HG02884 (cell line): ENCODE data around the gene DMGDH.
"Not testable (repeated sequence)": the region's sequence is repeated elsewhere in the genome, so short reads cannot be mapped to it uniquely, and the experiment has no call there.

Experiments used
- ATAC-seq: cut with Tn5 transposase; IDR thresholded peaks from one replicate; pipeline ENCODE4 v1.9.1; 2021; ENCODE audit warnings: mild to moderate bottlenecking, moderate library complexity; ENCODE audit not compliant: unreplicated experiment

DMGDH gene

DNA sequence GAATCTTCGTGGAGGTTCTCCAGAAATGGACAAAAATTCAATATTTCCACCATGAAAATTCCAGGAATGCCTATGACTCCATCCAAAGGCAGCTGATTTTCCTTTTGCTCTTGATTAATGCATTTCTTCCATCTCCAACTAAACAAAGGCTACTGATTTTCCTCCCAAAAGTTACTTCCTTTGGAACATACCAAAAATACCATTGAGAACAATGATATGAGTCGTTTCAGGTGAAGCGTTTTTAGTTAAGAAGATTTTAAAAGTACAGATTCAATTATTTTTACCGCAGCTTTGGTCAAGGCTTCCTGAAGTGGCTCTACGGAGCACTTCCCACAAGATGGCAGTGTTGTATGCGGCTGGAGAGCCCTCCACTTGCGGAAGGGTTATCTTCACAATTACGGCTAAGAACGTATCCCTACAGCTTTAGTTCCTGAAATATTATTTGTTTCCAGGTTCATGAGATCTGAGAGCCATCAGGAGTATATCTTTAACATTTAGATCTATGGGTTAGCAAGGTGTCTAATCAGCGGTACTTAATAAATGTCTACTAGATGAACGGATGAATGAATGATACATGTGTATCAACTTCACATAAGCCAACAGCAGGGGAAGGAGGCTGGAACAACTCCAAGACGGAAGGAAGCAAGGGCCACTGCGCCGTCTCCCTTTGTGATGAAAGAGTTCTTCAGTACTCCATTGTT, 48.5 kb downstream of the DMGDH start:
- no peak for ATAC-seq

DNA sequence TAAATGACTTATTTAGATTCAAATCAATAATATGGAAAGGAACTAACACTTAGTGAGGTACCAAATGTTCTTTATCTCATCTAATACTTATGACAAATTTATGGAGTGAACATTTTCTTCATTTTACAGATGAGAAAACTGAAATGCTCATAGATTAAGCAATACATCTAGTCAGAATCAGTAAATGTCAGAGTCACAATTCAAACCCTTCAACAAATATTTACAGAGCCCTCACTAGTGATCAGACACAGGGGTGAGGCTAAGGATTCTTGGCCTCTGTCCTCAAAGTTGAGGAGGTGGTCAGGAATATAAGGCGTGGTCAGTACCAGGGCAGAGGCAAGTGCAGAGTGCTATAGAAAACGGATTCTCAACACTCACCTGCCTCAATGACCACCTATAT, 54.8 kb downstream of the DMGDH start:
- ATAC-seq: no peak

DNA sequence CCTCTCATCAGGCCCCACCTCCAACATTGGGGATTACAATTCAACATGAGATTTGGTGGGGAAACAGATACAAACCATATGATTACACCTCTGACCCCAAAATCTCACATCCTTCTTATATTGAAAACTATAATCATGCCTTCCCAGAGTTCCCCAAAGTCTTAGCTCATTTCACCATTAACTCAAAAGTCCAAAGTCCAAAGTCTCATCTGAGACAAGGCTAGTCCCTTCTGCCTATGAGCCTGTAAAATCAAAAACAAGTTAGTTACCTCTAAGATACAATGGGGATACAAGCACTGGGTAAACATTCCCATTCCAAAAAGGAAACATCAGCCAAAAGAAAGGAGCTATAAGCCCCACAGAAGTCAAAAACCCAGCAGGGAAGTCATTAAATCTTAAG, 57.6 kb downstream of the DMGDH start:
- no peak for ATAC-seq

DNA sequence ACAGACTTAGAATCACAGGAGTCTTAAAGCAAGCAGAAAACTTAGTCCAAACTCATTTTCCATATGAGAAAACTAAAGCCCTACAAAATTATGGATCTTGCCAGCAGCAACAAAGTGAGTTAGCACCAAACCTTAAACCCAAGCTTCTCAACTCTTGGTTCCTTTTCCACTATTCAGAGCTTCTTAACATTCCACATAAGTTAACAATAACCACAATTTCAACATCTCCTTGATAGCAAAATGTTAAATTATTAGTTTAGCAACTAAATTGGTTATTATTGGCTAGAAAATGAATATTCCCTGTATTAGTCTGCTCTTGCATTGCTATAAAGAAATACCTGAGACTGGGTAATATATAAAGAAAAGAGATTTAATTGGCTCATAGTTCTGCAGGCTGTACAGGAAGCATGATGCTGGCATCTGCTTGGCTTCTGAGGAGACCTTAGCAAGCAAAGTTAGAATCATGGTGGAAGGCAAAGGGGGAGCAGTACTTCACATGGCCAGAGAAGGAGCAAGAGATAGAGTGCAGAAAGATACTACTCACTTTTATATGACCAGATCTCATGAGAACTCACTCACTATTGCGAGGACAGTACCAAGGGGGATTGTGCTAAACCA, 58.1 kb downstream of the DMGDH start:
- ATAC-seq: no peak

DNA sequence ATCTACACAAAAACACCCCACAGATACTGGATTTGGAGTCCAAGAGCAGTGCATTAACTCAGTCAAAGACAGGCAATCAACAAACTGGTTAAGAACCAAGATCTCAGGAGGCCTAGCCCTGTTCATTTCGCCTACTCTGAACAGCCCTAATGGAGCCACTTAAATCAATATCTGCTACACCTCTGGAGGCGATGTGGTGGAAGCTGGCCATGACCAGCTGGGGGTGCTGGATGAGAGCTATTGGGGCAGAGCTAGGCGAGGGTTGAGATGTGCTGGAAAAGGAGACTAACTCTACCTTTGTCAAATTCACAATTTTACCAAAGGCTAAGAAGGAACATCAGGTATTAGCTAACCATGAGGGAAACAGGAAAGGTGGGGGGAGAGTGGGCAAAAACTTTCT, 61.1 kb downstream of the DMGDH start:
- ATAC-seq: no peak

DNA sequence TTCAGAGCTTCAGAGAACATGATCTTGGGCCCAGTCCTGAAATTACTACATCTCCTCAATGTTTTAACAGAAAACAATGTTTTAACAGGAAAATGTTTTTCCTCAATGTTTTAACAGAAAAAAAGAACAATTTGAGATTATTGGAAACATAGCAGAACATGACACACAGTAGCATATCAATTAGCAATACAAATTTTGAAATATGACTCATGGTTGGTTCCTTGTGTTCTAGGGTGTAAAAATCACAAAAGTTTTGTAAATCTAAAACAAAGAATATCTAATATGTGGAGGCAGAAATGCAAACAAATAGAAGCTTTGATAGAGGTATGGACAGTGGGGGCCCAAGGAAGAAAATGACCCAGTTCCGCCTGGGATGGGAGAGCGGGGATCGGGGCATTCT, 61.6 kb downstream of the DMGDH start:
- no peak for ATAC-seq

DNA sequence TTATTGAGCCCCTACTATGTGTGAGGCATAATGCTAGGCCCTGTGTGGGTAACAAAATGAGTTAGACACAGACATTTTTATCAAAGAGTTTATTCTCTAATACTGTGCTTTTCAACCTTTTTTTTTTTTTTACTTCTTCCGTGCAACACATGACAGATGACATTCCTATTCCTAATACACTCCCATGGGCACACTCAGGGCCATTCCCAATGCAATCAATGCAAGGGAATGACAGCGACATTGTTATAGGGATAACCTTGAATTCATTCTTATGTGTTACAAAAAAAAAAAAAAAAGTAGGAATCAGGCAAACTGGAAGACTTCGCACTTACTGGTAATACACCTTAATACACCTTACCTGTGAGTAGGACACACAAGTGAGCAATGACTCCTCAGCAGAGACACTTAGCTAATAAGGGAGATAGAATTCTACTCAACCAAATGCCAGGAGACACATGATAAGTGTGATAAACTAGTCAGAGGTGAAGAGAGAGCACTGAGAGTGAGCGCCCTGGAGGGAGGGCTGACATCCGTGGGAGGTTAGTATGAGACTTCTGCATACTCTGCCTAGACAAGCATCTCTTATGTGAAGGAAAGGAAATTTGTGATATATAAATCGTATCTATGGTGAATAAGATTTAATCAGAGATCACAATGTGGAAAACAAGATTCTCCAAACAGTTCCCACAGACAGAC, 63.4 kb downstream of the DMGDH start:
- ATAC-seq: no peak

DNA sequence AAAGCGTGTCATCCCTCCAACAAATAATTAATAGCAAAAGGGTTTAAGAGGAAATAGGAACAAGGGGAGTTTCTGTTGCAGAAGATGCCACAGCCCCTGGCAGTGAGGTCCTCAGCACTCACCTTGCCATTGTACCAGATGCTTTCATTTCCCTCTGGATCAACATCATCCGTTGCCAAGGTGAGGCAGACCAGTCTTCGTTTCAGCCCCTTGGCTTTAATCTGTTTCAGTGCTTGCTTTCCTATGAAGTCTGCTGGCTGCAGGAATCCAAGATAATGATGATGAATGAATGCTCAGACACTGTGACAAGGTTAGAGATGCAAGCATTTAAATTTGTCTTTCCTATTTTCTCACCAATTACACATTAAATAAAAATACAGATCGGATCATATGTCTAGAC, 64.3 kb downstream of the DMGDH start:
- ATAC-seq: no peak

DNA sequence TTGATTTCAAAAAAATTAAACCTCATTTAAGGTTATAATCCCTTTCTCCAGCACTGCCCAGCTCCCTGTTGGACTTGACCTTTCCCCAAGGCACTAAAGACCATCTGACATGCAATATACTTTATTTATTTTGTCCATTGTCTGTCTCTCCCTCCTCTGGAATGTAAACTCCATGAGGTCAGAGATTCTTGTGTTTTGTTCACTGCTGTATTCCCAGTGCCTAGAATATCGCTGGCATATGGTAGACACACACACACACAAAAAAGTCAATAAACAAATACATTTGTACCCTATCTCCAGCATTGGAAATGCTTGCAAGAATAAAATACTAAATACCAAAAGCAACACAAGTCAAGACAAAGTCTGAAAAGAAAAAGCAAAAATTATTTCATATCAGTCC, 67.1 kb downstream of the DMGDH start:
- ATAC-seq: no peak

DNA sequence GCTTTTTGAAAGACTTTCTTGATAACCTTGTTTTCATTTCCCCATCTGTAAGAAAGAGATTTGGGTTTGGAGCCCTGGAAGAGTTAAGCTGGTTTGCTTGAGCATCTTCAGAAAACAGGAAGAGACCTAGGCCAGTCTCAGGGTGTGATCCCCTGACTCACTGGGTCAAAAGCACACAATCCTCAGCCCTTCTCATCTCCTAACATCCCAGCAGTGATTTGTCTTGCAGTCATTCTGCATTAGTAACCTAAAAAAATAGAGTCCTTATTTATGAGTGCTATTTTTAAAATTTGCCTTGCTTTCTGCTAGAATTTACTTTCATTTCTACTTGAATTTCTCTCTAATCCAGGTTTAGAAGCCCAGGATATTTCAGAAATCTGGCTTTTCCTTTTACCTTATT, 68.0 kb downstream of the DMGDH start:
- no peak for ATAC-seq

DNA sequence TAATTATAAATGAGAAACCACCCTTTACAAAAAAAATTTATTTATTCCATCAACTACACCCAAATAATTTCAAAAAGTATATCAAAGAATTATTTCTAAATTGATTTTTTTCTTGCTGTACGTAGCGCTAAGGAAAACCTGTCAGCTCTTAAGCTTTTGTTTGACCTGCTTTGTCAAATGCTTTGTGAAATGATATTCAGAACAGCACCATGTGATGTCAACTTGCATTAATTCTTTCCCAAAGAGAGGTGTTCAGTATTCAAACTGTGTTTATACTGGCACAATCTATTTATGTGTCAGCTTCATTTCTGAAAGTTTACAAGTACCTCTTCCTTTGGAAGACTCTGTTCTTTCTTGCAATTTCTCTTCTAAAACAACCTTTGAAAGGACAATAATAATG, 72.4 kb downstream of the DMGDH start:
- no peak for ATAC-seq

DNA sequence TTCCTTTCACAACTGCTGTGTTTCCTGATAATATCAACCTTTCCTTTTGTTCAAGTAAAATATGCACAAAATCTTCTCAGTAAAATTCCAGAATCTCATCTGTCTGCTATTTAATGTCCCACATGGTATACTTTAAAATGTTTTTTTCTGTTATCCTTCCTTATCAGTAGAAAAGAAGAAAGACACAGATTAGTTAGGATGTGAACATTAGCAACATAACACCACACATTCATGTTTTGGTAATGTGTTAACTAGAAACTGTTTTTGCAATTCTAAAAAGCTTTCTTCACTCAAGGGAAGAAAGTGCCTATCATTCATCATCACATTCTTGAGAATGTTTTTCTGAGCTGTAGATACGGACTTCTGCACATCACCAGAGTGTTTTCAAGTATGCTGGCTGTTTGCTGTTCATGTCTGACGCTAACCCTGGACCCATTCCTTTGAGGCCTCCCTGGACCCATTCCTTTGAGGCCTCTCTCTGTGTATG, 73.9 kb downstream of the DMGDH start:
- ATAC-seq: no peak

DNA sequence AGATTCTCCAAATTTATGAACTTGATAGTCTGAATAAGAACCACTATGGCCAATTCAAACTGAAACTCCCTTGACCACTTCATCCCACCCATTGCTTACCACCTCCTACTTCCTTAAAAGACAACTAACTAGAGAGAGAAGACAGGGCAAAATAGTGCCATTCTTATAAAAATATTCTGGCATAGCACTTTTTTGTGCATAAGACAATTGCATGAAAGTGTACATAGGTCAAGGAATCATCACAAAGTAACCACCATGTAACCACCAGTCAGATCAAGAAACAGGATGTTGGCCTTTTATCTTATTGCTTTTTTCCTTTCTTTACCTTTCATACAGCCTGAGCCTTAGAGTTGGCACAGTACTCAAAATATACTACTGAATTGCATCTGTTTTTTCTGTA, 76.3 kb downstream of the DMGDH start:
- ATAC-seq: no peak

DNA sequence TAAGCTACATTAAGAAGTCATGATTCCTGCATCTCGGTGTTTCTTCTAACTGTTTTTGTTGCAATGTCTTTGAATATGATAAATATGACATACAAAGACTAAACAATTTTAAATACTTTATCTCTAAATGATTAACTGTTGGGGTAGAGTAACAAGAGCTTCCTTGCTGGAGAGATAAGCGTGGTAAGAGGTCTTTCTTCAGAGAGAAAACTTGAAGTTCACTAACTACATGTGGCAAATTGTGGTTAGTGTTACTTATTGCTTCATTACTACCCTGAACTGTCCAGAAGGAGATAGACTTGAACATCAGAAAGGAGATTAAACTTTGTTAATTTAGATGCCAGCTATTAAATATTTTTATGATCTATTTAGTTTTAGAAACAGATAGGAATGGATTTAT, 77.3 kb downstream of the DMGDH start:
- no peak for ATAC-seq

DNA sequence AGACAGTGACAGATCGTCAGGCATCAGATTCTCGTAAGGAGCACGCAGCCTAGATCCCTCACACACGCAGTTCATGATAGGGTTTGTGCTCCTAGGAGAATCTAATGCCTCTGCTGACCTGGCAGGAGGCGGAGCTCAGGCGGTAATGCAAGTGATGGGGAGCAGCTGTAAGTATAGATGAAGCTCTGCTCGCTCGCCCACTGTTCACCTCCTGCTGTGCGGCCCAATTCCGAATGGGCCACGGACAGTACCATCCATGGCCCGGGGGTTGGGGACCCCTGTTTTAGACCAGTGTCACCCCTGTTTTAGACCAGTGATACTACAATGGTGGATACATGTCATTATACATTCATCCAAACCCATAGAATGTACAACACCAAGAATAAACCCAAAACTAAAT, 80.4 kb downstream of the DMGDH start:
- no peak for ATAC-seq

DNA sequence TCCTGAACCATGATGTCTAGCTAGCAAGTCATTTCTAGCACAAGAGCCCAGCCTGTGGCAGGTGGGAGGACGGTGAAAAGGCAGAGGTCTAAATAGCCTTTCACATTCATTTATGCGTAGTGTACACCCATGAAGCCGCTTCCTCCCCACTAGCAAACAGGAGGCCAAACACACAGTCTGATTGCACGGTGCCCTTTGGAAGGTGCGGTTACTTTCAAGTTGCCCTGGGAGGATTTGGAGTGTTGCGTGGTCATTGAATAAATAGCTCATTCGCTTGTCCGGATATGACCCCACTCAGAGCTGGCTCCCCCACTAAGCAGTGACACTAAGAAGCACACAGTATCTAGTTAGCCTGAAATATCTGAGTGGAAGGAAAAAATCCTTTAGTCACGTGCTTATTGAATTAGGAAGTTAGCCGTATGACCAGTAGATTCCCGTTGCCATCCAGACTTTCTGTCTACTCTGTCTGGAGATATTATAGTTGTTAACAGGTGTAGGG, 83.7 kb downstream of the DMGDH start:
- peak; percentile 58 for ATAC-seq

DNA sequence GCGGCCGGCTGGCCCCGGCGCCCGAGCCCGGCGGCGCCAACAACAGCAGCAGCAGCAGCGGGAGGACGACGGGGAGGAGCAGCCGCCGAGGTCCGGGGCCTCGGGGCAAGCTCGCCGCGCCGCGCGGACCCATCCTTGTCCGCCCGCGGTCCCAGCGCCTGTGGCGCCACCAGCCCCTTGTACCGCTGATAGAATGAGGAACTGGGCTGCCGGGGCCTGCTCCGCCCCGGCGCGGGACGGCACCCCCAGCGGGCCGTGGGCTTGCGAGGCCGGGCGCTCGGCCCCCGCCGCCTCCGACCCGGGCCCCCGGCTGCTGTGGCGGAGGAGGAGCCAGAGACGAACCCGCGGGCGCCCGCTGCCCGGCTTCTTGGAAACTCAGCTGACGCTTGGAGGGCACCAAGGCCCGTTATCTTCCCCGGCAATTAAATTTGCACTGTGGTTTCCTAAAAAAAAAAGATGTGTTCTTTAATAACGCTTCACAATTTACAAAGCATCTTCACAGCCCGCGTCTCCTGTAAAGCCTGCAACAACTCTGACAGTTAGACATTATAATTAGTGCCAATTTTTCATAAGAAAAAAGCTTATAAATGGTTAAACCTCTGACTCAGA, 84.3 kb downstream of the DMGDH start, which contains the start of gene ARSB:
Gene ARSB (minus strand): TSS at position 195 of the 609 bp plus-strand sequence. CDS start 62 bp downstream, at position 133.
- ATAC-seq: peak; percentile 35

DNA sequence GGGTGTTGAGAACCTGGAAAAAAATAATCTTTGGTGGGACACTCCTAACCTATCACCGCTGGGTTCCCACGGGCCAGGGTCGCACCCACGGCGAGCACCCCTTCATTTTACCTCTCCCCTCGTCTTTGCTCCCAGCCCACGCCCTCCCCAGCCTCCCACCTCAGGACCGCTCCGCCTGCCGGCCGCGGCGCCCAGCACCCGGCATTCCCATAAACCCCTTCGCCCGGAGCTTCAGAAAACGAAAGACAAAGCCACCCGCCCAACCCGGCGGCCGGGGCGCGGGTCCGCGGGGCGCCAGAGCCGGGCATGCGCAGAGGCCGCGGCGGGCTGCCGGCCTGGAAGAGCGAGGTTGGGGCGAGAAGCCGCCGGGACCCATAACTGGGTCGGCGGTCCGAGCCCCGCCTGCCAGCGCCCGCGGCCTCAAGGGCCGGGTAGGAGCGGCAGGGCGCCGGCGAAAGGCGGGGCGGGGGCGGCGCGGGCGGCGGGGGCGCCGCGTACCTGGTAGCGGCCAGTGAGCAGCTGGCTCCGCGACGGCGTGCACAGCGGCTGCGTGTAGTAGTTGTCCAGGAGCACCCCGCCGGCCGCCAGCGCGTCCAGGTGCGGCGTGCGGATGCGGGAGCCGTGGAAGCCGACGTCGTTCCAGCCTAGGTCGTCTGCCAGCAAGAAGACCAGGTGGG, 84.9 kb downstream of the DMGDH start:
- ATAC-seq: peak; percentile 36

DNA sequence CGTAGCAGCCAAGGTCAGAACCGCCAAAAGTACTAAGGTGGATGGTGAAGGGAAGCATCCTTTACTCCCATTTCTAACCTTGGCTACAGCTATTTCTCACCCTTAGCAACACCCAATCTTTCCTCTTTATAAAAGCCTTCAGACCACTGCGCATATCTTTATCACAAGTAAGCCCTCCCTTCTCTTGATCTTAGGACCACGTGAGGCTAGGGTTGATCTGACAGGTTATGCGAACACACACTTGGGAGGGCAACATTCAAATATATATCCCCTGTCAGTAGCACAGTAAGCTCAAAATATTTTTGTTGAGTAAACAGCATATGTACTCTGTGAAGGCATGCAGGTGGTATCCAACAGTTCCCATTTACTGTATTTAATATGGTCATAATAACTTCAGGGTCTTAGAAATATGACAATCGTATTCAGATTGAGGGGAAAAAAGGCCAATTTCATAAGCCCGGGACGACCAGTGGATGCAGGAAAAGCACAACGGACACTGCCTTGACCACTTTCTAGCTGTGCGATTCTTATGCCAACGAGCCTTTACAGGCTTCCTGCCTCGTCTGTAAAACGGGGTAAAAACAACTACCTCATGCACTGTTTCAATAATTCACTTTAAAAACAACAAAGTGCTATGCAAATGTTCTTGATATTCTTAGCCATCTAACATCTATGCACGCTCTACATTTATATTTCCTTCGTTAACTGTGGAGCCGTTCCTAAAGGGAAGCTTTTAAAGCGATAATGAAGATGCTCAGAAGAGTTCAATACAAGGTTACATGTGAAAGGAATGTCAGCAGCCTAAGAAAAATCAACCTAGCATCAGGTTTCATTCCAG, 85.7 kb downstream of the DMGDH start:
- ATAC-seq: no peak

DNA sequence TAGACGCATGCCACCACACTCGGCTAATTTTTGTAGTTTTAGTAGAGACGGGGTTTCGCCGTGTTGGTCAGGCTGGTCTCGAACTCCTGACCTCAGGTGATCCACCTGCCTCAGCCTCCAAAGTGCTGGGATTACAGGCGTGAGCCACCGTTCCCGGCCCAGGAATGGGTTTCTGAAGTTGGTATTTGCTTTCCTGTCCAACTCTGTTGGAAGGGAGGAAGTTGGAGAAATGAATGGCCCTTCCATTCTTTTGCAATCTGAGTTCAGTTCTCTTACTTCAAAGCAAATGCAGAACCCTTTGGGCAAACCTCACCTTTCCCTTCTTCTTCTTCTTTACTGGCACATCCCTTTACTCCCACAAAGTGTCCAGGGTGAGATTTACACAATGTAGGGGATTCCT, 86.3 kb downstream of the DMGDH start:
- ATAC-seq: not testable (repeated sequence)
